GM19240 (cell line): Measurements from ENCODE around the gene ADAMTSL1.

Experiments
- DNase-seq: peaks from one replicate; pipeline ENCODE4 v3.0.0; 2011; ENCODE audit warnings: low spot score; ENCODE audit not compliant: insufficient read length

Gene ADAMTSL1

GRCh38 chr9:18694959-18695668 lies 221.2 kb downstream of the ADAMTSL1 start:
- no peak for DNase-seq

- DNase-seq: no peak
Observed at GRCh38 chr9:18698992-18699391, 225.0 kb downstream of the ADAMTSL1 start.

- no peak for DNase-seq
Observed at GRCh38 chr9:18699764-18700163, 225.8 kb downstream of the ADAMTSL1 start.

GRCh38 chr9:18700714-18701113 lies 226.8 kb downstream of the ADAMTSL1 start:
- no peak for DNase-seq

- no peak for DNase-seq
Observed at GRCh38 chr9:18703151-18703900, 229.4 kb downstream of the ADAMTSL1 start.

- no peak for DNase-seq
Observed at GRCh38 chr9:18703901-18704379, 230.0 kb downstream of the ADAMTSL1 start.

- no peak for DNase-seq
Observed at GRCh38 chr9:18705796-18706392, 231.9 kb downstream of the ADAMTSL1 start.

GRCh38 chr9:18706648-18707047 lies 232.7 kb downstream of the ADAMTSL1 start:
- no peak for DNase-seq

GRCh38 chr9:18707061-18707461 lies 233.1 kb downstream of the ADAMTSL1 start:
- no peak for DNase-seq

- no peak for DNase-seq
Observed at GRCh38 chr9:18707489-18708205, 233.7 kb downstream of the ADAMTSL1 start.

- no peak for DNase-seq
Observed at GRCh38 chr9:18708429-18708828, 234.5 kb downstream of the ADAMTSL1 start.

GRCh38 chr9:18710065-18710464 lies 236.1 kb downstream of the ADAMTSL1 start:
- DNase-seq: no peak

- no peak for DNase-seq
Observed at GRCh38 chr9:18717759-18718158, 243.8 kb downstream of the ADAMTSL1 start.

GRCh38 chr9:18718393-18718792 lies 244.4 kb downstream of the ADAMTSL1 start:
- no peak for DNase-seq

- no peak for DNase-seq
Observed at GRCh38 chr9:18718932-18719331, 245.0 kb downstream of the ADAMTSL1 start.

GRCh38 chr9:18720691-18721090 lies 246.7 kb downstream of the ADAMTSL1 start:
- DNase-seq: no peak

- no peak for DNase-seq
Observed at GRCh38 chr9:18721267-18721994, 247.5 kb downstream of the ADAMTSL1 start.

GRCh38 chr9:18721995-18722310 lies 248.0 kb downstream of the ADAMTSL1 start:
- DNase-seq: no peak

GRCh38 chr9:18722882-18723281 lies 248.9 kb downstream of the ADAMTSL1 start:
- DNase-seq: no peak

- DNase-seq: no peak
Observed at GRCh38 chr9:18723366-18723765, 249.4 kb downstream of the ADAMTSL1 start.

- no peak for DNase-seq
Observed at GRCh38 chr9:18726546-18726945, 252.6 kb downstream of the ADAMTSL1 start.
